T-cell (primary cell): ENCODE measurements around the gene FSTL4. TPM values are rescaled to one million over a fixed set of nuclear protein-coding genes. Genes with fewer than 3 reads are reported as not detected.

Source experiments
- ATAC-seq, 4 experiments: fragments of 200-7000 bp in 3 of 4; fragments of 150-1000 bp in 1 of 4; cut with Tn5 transposase; replicated peaks in 1 of 4; 1 replicate in 3 of 4; 2 replicates in 1 of 4; pipeline ENCODE4 v1.10.0; 2021; ENCODE audit warnings: moderate library complexity in 3 of 4, mild to moderate bottlenecking in 2 of 4, moderate number of reproducible peaks in 1 of 4
- CTCF ChIA-PET, 2 donors: fragments of 300-600 bp; sonication (Branson Sonifier 250); formaldehyde crosslinking; loops; one replicate each; lab custom pipeline; 2022; ENCODE audit warnings: antibody characterized with exemption in 2 of 2; lab: Charles Lee
- POLR2A ChIA-PET, 2 donors: fragments of 300-600 bp; sonication (Branson Sonifier 250); formaldehyde crosslinking; loops; one replicate each; lab custom pipeline; 2022; ENCODE audit warnings: antibody characterized with exemption in 2 of 2; lab: Charles Lee
- DNase-seq, 35 experiments: peaks; one replicate each; pipeline versions ENCODE4 v3.0.0 to v3.0.0-alpha.2; 2013 to 2023
- H3K27ac ChIP-seq: one replicate; pipeline ENCODE4 v1.5.1; 2013; ENCODE audit warnings: low read length
- H3K27me3 ChIP-seq, 2 experiments: replicated peaks in 1 of 2; 1 replicate in 1 of 2; 2 replicates in 1 of 2; pipeline versions ENCODE4 v1.6.1 to v1.7.0; 2013; ENCODE audit warnings: low read length in 1 of 2, mixed read lengths in 1 of 2; ENCODE audit not compliant: control insufficient read depth in 2 of 2, insufficient read depth in 2 of 2; ENCODE audit errors: extremely low read depth in 1 of 2
- H3K36me3 ChIP-seq, 2 donors: 1 replicate in 1 of 2; 2 replicates in 1 of 2; pipeline versions ENCODE4 v1.6.1 to v1.7.0; 2013; ENCODE audit warnings: low read length in 1 of 2; ENCODE audit not compliant: control insufficient read depth in 2 of 2, insufficient read depth in 1 of 2; ENCODE audit errors: extremely low read depth in 1 of 2
- H3K4me1 ChIP-seq, 2 experiments: 1 replicate in 1 of 2; 2 replicates in 1 of 2; pipeline versions ENCODE4 v1.6.1 to v1.7.0; 2013; ENCODE audit warnings: low read length in 2 of 2, mixed read lengths in 1 of 2; ENCODE audit not compliant: insufficient read depth in 2 of 2, control insufficient read depth in 1 of 2; ENCODE audit errors: extremely low read depth in 1 of 2
- H3K4me3 ChIP-seq, 2 donors: 1 replicate in 1 of 2; 2 replicates in 1 of 2; pipeline versions ENCODE4 v1.5.1 to v1.7.0; 2013; ENCODE audit warnings: mild to moderate bottlenecking in 2 of 2, low read length in 1 of 2, moderate library complexity in 1 of 2; ENCODE audit not compliant: control insufficient read depth in 1 of 2; ENCODE audit errors: extremely low read depth in 1 of 2
- H3K9me3 ChIP-seq: 2 replicates; pipeline ENCODE4 v1.7.0; 2013
- H3K27ac Mint-ChIP-seq, 2 donors: one replicate each; pipeline ENCODE4 v1.8.0; 2020 to 2021; ENCODE audit warnings: mild to moderate bottlenecking in 2 of 2, mixed read lengths in 2 of 2
- H3K27me3 Mint-ChIP-seq, 2 donors: one replicate each; pipeline ENCODE4 v1.8.0; 2021 to 2022; ENCODE audit warnings: mixed read lengths in 2 of 2
- H3K36me3 Mint-ChIP-seq: one replicate; pipeline ENCODE4 v1.8.0; 2021; ENCODE audit warnings: mixed read lengths
- H3K4me1 Mint-ChIP-seq, 3 donors: one replicate each; pipeline ENCODE4 v1.8.0; 2020 to 2022; ENCODE audit warnings: mixed read lengths in 3 of 3, mild to moderate bottlenecking in 1 of 3
- H3K4me3 Mint-ChIP-seq, 3 donors: one replicate each; pipeline ENCODE4 v1.8.0; 2020 to 2022; ENCODE audit warnings: mild to moderate bottlenecking in 3 of 3, mixed read lengths in 3 of 3, moderate library complexity in 3 of 3
- H3K9me3 Mint-ChIP-seq, 3 donors: one replicate each; pipeline ENCODE4 v1.8.0; 2020 to 2022; ENCODE audit warnings: mixed read lengths in 3 of 3
- WGBS: methylation state at CpG from one replicate; pipeline ENCODE4 v1.1.5; 2013; ENCODE audit warnings: missing lambda C conversion rate; ENCODE audit not compliant: insufficient coverage; 5-methylcytosine and 5-hydroxymethylcytosine counted together
- total RNA-seq, 35 experiments: library from RNA in 6 of 35; stranded (reverse) in 6 of 35; fragments of 120-200 nt in 1 of 35; gene quantifications; one replicate each; pipeline versions ENCODE4 v1.2.1 to v1.2.4 and lab custom pipeline; 2013 to 2026

The FSTL4 gene
- total RNA-seq, 5 donors from 2014 or later (not counting 1 experiment from before 2014, with no cell fraction given): 1.6 TPM; not detected in 3

DNA sequence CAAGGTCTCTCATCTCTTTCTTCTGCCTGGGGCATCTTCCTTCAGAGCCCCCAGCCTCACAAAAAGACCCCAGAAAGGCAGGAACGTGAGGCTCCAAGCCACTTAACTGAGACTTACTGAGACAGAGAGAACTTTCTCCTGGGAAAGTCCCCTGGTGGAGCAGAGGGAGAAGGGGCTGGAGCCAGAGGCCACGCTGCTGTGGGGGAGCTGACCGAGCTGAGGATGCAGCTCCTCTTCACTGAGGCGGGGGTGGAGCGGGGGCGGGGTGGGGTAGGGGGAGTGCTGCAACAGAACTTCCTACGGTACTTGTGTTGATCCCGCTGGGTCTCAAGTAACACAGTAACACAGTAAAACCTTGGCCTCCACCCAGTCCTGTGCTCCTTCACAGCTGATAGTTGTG lies 204.0 kb downstream of the FSTL4 start:
- Histone ChIP-seq H3K4me1 (no peaks in the 10 kb centered on the region), H3K4me3 (no peak overlapping the region), H3K9me3 (no peaks in the 10 kb centered on the region), H3K27ac (no peak overlapping the region), H3K27me3 (peaks cover 0 to 22% of the 10 kb centered on the region in 2 experiments), H3K36me3 (no peaks in the 10 kb centered on the region)
- Mint-ChIP-seq H3K36me3 (no peaks in the 10 kb centered on the region), H3K27ac (no peak overlapping the region), H3K4me3 (no peak overlapping the region), H3K9me3 (no peaks in the 10 kb centered on the region), H3K27me3 (peaks cover 6 to 16% of the 10 kb centered on the region in 2 donors), H3K4me1 (no peaks in the 10 kb centered on the region)
- ChIA-PET CTCF (interaction anchor here in 1 of 2 donors (0.6 kb wide), 1 partner anchor 9 kb away, joined by 4 read pairs; no protein-coding TSS in a partner anchor), POLR2A (interaction anchor here in 1 of 2 donors (0.6 kb wide), 1 partner anchor 39 kb away, joined by 3 read pairs; no protein-coding TSS in a partner anchor)
- no peak for DNase-seq
- WGBS: 90% methylated on average over 2 of the region's 8 CpGs
- ATAC-seq: no peak

GRCh38 chr5:133406977-133407632 lies 205.2 kb downstream of the FSTL4 start:
- no peak for DNase-seq

GRCh38 chr5:133406208-133406976 lies 205.9 kb downstream of the FSTL4 start:
- no peaks in the 10 kb centered on the region for H3K4me1 Mint-ChIP-seq
- no peaks in the 10 kb centered on the region for H3K9me3 ChIP-seq
- ATAC-seq: no peak
- H3K27me3 Mint-ChIP-seq: peaks cover 4 to 14% of the 10 kb centered on the region in 2 donors
- no peaks in the 10 kb centered on the region for H3K36me3 Mint-ChIP-seq
- no peak overlapping the region for H3K4me3 ChIP-seq
- CTCF ChIA-PET: interaction anchor here in 1 of 2 donors (0.6 kb wide), 1 partner anchor 666 kb away, joined by 3 read pairs; no protein-coding TSS in a partner anchor
- H3K4me3 Mint-ChIP-seq: no peak overlapping the region
- peaks cover 0 to 25% of the 10 kb centered on the region in 2 experiments for H3K27me3 ChIP-seq
- no peak overlapping the region for H3K27ac Mint-ChIP-seq
- no peaks in the 10 kb centered on the region for H3K9me3 Mint-ChIP-seq
- no peaks in the 10 kb centered on the region for H3K36me3 ChIP-seq
- no peaks in the 10 kb centered on the region for H3K4me1 ChIP-seq
- H3K27ac ChIP-seq: no peak overlapping the region
- no peak for DNase-seq
- POLR2A ChIA-PET: no interaction called here
- no CpG with 5 or more reads among the region's 4 CpGs for WGBS

More at GRCh38 chr5:133406977-133407632, 205.2 kb downstream of the FSTL4 start:
- no peak overlapping the region for H3K4me3 Mint-ChIP-seq
- H3K27ac Mint-ChIP-seq: no peak overlapping the region
- CTCF ChIA-PET: interaction anchor here in 1 of 2 donors (0.6 kb wide), 1 partner anchor 665 kb away, joined by 3 read pairs; no protein-coding TSS in a partner anchor
- H3K27ac ChIP-seq: no peak overlapping the region
- WGBS: no CpG with 5 or more reads among the region's 1 CpG
- H3K27me3 ChIP-seq: peaks cover 0 to 22% of the 10 kb centered on the region in 2 experiments
- H3K36me3 Mint-ChIP-seq: no peaks in the 10 kb centered on the region
- POLR2A ChIA-PET: no interaction called here
- ATAC-seq: no peak
- H3K4me3 ChIP-seq: no peak overlapping the region
- no peaks in the 10 kb centered on the region for H3K4me1 Mint-ChIP-seq
- H3K9me3 Mint-ChIP-seq: no peaks in the 10 kb centered on the region
- H3K9me3 ChIP-seq: no peaks in the 10 kb centered on the region
- peaks cover 4 to 14% of the 10 kb centered on the region in 2 donors for H3K27me3 Mint-ChIP-seq
- no peaks in the 10 kb centered on the region for H3K36me3 ChIP-seq
- no peaks in the 10 kb centered on the region for H3K4me1 ChIP-seq

- Histone ChIP-seq H3K9me3 (no peaks in the 10 kb centered on the region), H3K27ac (no peak overlapping the region), H3K36me3 (no peaks in the 10 kb centered on the region), H3K27me3 (peaks cover 0 to 21% of the 10 kb centered on the region in 2 experiments), H3K4me1 (no peaks in the 10 kb centered on the region), H3K4me3 (no peak overlapping the region)
- H3K4me1 Mint-ChIP-seq: no peaks in the 10 kb centered on the region
- ATAC-seq (no peak), DNase-seq (no peak)
- CTCF ChIA-PET: no interaction called here
- H3K9me3 Mint-ChIP-seq: no peaks in the 10 kb centered on the region
- no peaks in the 10 kb centered on the region for H3K36me3 Mint-ChIP-seq
- H3K27ac Mint-ChIP-seq: no peak overlapping the region
- H3K27me3 Mint-ChIP-seq: peaks cover 4 to 7% of the 10 kb centered on the region in 2 donors
- no peak overlapping the region for H3K4me3 Mint-ChIP-seq
- POLR2A ChIA-PET: no interaction called here
- 89% methylated on average over 6 of the region's 17 CpGs for WGBS
These were observed 206.9 kb downstream of the FSTL4 start for GRCh38 chr5:133405275-133406034.

DNA sequence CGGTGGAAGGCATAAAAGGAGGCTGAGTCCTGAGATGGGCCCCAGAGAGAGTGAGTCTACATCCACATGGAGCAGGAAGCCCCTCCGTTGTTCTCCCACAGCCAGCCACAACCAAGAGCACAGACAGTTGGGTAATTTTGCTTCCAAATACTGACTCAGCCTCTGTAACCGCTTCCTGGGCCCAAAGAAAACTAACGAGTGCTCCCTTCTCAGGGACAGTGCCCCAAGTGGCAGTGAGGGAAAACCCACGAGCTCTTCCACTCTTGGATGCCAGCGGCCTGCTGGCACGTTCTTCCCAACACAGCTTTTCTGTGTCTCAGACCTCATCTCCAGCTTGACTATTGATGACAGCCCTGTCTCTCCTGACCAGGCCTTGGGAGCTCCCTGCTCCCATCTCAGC lies 207.6 kb downstream of the FSTL4 start:
- no peak for DNase-seq
- no peaks in the 10 kb centered on the region for H3K36me3 ChIP-seq
- H3K27me3 ChIP-seq: peaks cover 0 to 19% of the 10 kb centered on the region in 2 experiments
- H3K4me1 ChIP-seq: no peaks in the 10 kb centered on the region
- 66% methylated on average over 7 of the region's 7 CpGs for WGBS
- H3K9me3 ChIP-seq: no peaks in the 10 kb centered on the region
- ATAC-seq: no peak
- H3K27ac ChIP-seq: no peak overlapping the region
- CTCF ChIA-PET: no interaction called here
- Mint-ChIP-seq H3K27ac (no peak overlapping the region), H3K36me3 (no peaks in the 10 kb centered on the region), H3K4me1 (no peaks in the 10 kb centered on the region), H3K27me3 (peaks cover 0 to 2% of the 10 kb centered on the region in 2 donors), H3K4me3 (no peak overlapping the region), H3K9me3 (no peaks in the 10 kb centered on the region)
- POLR2A ChIA-PET: no interaction called here
- H3K4me3 ChIP-seq: no peak overlapping the region

GRCh38 chr5:133403741-133404364 lies 208.5 kb downstream of the FSTL4 start:
- Histone ChIP-seq H3K27ac (no peak overlapping the region), H3K4me1 (no peaks in the 10 kb centered on the region), H3K9me3 (no peaks in the 10 kb centered on the region), H3K4me3 (no peak overlapping the region), H3K27me3 (peaks cover 0 to 15% of the 10 kb centered on the region in 2 experiments), H3K36me3 (no peaks in the 10 kb centered on the region)
- DNase-seq (no peak), ATAC-seq (no peak)
- Mint-ChIP-seq H3K4me3 (no peak overlapping the region), H3K4me1 (peaks cover 0 to 4% (median 0%) of the 10 kb centered on the region in 3 donors), H3K27ac (no peak overlapping the region), H3K9me3 (no peaks in the 10 kb centered on the region), H3K36me3 (no peaks in the 10 kb centered on the region), H3K27me3 (peaks cover 0 to 2% of the 10 kb centered on the region in 2 donors)
- 89% methylated on average over 3 of the region's 5 CpGs for WGBS
- ChIA-PET POLR2A (no interaction called here), CTCF (no interaction called here)
